Epithelial cell of proximal tubule (primary cell): ENCODE results near the gene EBLN1. TPM values are rescaled to one million over a fixed set of nuclear protein-coding genes. Genes with fewer than 3 reads are reported as not detected.
A peak's percentile ranks its signal among the peaks of the same experiment; 100 is the strongest.
"Not testable (repeated sequence)": the region's sequence is repeated elsewhere in the genome, so short reads cannot be mapped to it uniquely, and the experiment has no call there.

Experiments
- DNase-seq: peaks from one replicate; pipeline ENCODE4 v3.0.0-alpha.2; 2011; ENCODE audit warnings: low read depth
- H3K4me3 ChIP-seq: 2 replicates; pipeline ENCODE4 v1.5.1; 2011; ENCODE audit warnings: low read depth, mild to moderate bottlenecking, low read length
- total RNA-seq: library from RNA; depleted of rRNA; stranded (reverse); fragments of >200 nt; gene quantifications from 2 replicates; pipeline ENCODE4 v1.2.3, GENCODE V29; 2015
- TF ChIP-seq, protein P1 (sequence below): conservative IDR thresholded peaks from 2 replicates; pipeline ENCODE4 v1.5.1; 2012; ENCODE audit warnings: low read depth, mild to moderate bottlenecking, low read length

EBLN1 gene
- total RNA-seq, 1 donor from 2014 or later = not detected

DNA sequence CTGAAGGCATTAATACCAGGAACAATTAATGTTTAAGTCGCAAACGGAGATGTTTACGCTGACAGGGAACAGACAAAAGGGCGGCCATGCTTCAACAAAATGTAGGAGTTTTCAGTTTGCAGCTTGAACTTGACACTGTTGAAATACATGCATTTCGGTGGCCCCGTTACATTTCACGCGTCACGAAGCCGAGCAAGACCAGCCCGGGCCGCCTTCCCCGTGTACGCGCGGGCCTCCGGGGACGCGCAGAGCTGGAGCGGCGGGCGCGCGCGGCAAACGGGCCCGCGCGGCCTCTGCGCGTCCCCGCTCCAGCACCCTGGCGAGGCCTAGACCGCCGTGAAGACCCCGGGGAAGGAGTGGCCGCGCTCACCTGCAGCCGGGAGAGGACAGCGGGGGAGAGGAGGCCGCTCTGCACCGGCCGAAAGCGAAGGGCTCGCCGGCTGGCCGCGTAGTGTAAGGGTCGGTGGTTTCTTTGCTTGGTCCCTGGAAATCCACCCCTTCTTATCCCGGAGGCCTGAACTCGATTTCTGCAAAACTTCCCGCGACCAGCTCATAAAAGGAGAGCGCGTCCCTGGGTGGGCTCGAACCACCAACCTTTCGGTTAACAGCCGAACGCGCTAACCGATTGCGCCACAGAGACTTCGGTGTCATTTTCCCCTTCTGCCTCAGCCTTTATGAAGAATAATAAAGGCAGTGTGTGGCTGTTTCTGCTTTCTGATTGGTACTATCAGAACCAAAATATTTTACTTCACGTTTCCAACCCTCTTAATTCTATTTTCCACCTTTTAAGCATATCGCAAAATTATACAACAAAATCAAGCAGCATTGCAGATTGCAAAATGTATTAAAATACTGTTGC, 11.4 kb upstream of the EBLN1 start:
- no peak for DNase-seq
- peak overlapping the region; percentile 73 for H3K4me3 ChIP-seq
- TF ChIP-seq, protein P1, sequence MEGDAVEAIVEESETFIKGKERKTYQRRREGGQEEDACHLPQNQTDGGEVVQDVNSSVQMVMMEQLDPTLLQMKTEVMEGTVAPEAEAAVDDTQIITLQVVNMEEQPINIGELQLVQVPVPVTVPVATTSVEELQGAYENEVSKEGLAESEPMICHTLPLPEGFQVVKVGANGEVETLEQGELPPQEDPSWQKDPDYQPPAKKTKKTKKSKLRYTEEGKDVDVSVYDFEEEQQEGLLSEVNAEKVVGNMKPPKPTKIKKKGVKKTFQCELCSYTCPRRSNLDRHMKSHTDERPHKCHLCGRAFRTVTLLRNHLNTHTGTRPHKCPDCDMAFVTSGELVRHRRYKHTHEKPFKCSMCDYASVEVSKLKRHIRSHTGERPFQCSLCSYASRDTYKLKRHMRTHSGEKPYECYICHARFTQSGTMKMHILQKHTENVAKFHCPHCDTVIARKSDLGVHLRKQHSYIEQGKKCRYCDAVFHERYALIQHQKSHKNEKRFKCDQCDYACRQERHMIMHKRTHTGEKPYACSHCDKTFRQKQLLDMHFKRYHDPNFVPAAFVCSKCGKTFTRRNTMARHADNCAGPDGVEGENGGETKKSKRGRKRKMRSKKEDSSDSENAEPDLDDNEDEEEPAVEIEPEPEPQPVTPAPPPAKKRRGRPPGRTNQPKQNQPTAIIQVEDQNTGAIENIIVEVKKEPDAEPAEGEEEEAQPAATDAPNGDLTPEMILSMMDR = no peak

DNA sequence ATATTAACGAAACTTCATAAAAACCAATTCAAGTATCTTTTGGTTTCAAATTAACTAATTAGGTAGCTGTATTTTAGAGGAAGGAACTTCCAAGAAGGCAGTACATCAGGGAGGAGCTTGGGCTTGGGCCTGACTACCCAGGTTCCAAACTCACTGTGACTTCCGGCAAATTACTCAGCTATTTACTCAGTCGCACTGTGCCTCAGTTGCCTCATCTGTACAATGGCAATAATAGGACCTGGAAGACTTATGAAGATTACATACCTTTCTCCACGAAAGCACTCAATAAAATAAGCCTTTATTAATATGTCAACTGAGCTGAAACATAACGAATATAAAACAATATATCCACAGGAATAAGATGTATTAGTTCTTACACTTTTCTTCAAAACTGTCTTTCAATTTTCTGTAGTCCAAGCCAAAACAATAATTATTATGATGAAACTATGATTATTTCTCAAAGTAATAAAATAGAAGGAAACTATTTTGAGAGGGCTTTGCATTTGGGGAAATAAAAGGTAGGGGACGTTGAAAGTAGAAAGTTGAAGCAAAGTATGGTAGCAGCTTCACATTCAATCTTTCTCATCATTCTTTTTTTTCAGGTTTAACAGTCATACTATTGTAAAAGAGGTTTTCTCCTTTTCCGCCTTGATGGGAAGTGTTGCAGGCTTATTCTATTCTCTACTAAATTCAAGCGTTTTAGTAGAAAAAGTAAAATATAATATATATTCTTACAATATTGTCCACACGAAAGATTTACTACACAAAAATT, 10.5 kb upstream of the EBLN1 start:
- DNase-seq = no peak
- TF ChIP-seq, protein P1 = no peak
- peak overlapping the region; percentile 73 for H3K4me3 ChIP-seq

DNA sequence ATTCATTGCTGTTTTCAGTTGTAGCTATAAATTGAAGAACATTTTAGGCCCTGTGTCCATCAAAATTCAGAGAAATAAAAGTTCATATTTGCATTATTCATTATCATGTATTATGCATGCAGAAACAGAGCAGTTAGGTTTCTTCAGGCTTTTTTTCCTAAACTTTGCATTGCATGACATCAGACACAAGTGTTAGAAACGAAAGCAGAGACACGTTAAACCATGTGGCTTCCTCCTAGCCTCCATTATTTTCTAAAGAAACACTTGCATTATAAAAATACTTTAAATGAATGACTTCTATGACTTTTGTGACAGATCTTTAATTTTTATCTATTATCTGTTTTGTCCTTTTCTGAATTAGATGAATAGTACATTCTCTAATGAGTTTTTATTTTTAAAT, 8.8 kb upstream of the EBLN1 start:
- H3K4me3 ChIP-seq = no peak overlapping the region
- DNase-seq = no peak
- TF ChIP-seq, protein P1 = no peak

DNA sequence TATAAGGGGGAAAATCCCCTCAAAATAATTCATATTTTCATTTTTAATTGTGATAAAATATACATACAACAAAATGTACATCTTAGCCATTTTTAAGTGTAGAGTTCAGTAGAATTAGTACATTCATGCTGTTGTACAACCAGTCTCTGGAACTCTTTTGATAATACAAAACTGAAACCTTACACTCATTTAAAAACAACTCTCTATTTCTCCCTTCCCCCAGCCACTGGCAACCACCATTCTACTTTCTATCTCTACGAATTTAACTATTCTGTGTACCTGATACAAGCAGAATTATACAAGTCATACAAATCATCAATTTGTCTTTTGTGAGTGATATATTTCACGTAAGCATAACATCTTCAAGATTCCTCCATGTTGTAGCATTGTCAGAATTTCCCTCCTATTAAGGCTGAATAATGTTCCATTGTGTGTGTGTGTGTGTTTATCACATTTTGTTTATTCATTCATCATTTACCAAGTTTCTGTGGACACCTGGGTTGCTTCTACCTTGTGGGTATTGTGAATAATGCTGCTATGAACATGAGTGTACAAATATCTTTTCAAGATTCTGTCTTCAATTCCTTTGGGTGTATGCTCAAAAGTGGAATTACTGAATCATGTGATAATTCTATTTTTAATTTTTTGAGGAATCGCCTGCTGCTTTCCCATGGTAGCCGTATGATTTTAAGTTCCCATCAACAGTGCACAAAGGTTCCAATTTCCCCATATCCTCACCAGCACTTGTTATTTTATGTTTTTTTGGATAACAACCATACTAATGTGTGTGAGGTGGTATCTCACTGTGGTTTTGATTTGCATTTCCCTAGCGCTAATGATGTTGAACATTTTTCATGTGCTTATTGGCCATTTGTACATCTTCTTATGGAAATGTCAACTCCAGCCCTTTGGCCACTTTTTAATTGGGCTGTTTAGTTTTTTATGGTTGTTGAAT, 4.7 kb upstream of the EBLN1 start:
- TF ChIP-seq, protein P1 = no peak

DNA sequence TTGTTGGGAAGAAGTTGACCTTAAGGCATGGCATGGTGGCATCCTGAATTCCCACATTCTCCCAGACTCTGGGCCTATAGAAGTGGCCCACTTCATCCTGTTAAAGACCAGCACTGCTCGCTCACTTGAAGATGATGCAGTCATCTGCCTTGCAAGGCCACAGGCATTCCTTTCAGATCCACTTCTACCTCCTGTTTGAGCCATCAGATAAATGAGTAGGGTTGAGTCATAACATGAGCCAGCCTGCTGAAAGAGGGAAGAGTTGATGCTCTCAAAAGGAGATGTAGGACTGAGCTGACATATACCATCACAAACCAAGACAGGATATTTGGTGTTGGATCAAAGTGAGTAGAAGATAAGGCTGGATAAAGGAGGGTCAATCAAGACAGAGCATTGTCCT, 1.5 kb upstream of the EBLN1 start:
- TF ChIP-seq, protein P1 = no peak
- DNase-seq = no peak
- no peak overlapping the region for H3K4me3 ChIP-seq

More for the DNA sequence above, 4.7 kb upstream of the EBLN1 start:
- H3K4me3 ChIP-seq = no peak overlapping the region
- DNase-seq = no peak

DNA sequence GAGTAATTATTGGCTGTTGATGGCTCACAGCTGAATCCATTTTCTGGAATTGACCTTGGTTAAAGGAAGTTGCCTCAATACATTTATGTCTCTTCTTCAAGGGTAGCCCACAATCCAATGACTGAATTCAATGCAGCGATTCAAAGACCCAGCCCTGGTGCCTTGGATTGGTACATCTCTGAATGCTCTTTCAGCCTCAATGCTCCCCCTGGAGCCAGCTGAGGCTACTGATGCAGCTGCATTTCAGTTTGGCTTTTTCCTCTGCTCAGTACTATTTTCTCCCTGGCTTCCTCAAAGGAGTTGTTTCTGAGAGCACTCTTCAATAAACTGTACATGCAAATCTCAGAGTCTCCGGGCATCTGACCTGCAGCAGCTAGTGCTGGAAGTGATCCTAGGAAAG, 633 bp upstream of the EBLN1 start:
- H3K4me3 ChIP-seq = no peak overlapping the region
- DNase-seq = no peak
- TF ChIP-seq, protein P1 = peak; percentile 17

DNA sequence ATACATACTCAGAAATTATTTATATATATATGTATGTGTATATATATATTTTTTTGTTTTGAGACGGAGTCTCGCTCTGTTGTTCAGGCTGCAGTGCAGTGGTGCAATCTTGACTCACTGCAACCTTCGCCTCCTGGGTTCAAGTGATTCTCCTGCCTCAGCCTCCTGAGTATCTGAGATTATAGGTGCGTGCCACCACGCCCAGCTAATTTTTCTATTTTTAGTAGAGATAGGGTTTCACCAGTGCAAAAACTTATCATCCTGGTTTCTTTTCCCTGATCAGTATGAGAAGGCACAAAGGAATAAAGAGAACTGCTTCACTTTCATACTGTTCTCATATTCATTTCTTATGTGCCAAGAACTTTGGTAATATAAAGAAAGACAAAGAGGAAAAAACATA, 731 bp downstream of the EBLN1 start:
- not testable (repeated sequence) for DNase-seq

More for the DNA sequence above, 731 bp downstream of the EBLN1 start:
- H3K4me3 ChIP-seq = not testable (repeated sequence)
